Cardiac muscle cell (in vitro differentiated cells and primary cell): ENCODE results near the gene DHX38. TPM values are rescaled to one million over a fixed set of nuclear protein-coding genes. Genes with fewer than 3 reads are reported as not detected.

Source experiments
- DNase-seq, 2 donors: peaks; one replicate each; pipeline versions ENCODE4 v3.0.0 to v3.0.0-alpha.2; 2010 to 2017; ENCODE audit warnings: low read depth in 1 of 2, low spot score in 1 of 2
- H3K27ac ChIP-seq: fragments of 200-600 bp; sonication (generic); 2 replicates; pipeline ENCODE4 v1.5.1; 2016
- H3K27me3 ChIP-seq: fragments of 200-600 bp; sonication (generic); 2 replicates; pipeline ENCODE4 v1.6.0; 2016; ENCODE audit warnings: control low read depth
- H3K36me3 ChIP-seq: fragments of 200-600 bp; sonication (generic); 2 replicates; pipeline ENCODE4 v1.5.1; 2016; ENCODE audit warnings: control low read depth
- H3K4me1 ChIP-seq: fragments of 200-600 bp; sonication (generic); 2 replicates; pipeline ENCODE4 v1.8.1; 2017; ENCODE audit warnings: low read depth, mild to moderate bottlenecking, mixed run types
- H3K4me3 ChIP-seq: fragments of 200-600 bp; sonication (generic); 2 replicates; pipeline ENCODE4 v1.5.1; 2016; ENCODE audit warnings: mild to moderate bottlenecking
- H3K9me3 ChIP-seq: fragments of 200-600 bp; sonication (generic); 2 replicates; pipeline ENCODE4 v1.5.1; 2017; ENCODE audit warnings: low read depth, mild to moderate bottlenecking, control low read depth
- polyA plus RNA-seq: library from polyadenylated mRNA; unstranded; fragments of >200 nt; fragmentation: Nextera tagmentation; extraction: Ambion mirVana; gene quantifications from 2 replicates; pipeline ENCODE4 v1.2.1, GENCODE V29; 2016
- total RNA-seq: library from RNA; depleted of rRNA; stranded (reverse); fragments of >200 nt; gene quantifications from 2 replicates; pipeline ENCODE4 v1.2.3, GENCODE V29; 2016
- TF ChIP-seq, protein P1 (sequence below): IDR thresholded peaks from 2 replicates; pipeline ENCODE4 v1.5.1; 2012; ENCODE audit warnings: low read depth, mild to moderate bottlenecking, low read length

DHX38 gene
- total and polyA plus RNA-seq, 2 experiments from 2014 or later = 26.2 to 39.4 TPM

DNA sequence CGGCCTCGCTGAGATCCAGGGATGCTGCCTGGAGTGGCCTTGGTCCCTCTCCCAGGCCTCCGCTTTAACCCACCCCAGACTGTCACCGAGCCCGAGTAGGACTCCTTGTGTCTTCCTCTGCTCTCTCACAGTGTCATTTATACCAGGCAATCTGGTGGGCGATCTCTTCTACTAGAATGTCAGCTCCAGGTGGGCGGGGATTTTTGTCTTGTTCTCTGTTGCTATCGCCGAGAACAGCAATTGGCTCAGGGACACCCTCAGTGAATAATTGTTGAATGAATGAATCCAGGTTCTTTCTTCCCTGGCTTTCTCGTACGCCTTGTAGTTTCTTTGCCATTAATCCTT, 591 bp downstream of the DHX38 start:
- H3K4me1 ChIP-seq = peaks cover 4% of the 10 kb centered on the region
- no peaks in the 10 kb centered on the region for H3K9me3 ChIP-seq
- H3K36me3 ChIP-seq = peaks cover 19% of the 10 kb centered on the region
- peak overlapping the region; percentile 87 for H3K27ac ChIP-seq
- TF ChIP-seq, protein P1, sequence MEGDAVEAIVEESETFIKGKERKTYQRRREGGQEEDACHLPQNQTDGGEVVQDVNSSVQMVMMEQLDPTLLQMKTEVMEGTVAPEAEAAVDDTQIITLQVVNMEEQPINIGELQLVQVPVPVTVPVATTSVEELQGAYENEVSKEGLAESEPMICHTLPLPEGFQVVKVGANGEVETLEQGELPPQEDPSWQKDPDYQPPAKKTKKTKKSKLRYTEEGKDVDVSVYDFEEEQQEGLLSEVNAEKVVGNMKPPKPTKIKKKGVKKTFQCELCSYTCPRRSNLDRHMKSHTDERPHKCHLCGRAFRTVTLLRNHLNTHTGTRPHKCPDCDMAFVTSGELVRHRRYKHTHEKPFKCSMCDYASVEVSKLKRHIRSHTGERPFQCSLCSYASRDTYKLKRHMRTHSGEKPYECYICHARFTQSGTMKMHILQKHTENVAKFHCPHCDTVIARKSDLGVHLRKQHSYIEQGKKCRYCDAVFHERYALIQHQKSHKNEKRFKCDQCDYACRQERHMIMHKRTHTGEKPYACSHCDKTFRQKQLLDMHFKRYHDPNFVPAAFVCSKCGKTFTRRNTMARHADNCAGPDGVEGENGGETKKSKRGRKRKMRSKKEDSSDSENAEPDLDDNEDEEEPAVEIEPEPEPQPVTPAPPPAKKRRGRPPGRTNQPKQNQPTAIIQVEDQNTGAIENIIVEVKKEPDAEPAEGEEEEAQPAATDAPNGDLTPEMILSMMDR = no peak
- DNase-seq = peak in 1 of 2 donors; percentile 1
- H3K27me3 ChIP-seq = peaks cover 27% of the 10 kb centered on the region
- peak overlapping the region; percentile 87 for H3K4me3 ChIP-seq

DNA sequence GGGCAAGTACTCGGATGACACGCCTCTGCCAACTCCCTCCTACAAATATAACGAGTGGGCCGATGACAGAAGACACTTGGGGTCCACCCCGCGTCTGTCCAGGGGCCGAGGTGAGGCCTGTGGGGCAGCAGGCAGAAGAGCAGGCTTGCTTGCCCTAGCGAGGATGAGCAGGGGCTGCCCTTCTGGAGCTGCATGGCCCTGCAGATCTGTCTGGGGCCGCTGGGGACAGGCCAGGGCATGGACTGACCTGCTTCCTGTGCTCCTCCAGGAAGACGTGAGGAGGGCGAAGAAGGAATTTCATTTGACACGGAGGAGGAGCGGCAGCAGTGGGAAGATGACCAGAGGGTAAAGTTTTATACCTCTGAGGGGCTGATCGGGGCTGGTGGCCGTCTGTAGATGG, 5.3 kb downstream of the DHX38 start:
- no peak for DNase-seq
- H3K36me3 ChIP-seq = peaks cover 64% of the 10 kb centered on the region
- no peaks in the 10 kb centered on the region for H3K9me3 ChIP-seq

DNA sequence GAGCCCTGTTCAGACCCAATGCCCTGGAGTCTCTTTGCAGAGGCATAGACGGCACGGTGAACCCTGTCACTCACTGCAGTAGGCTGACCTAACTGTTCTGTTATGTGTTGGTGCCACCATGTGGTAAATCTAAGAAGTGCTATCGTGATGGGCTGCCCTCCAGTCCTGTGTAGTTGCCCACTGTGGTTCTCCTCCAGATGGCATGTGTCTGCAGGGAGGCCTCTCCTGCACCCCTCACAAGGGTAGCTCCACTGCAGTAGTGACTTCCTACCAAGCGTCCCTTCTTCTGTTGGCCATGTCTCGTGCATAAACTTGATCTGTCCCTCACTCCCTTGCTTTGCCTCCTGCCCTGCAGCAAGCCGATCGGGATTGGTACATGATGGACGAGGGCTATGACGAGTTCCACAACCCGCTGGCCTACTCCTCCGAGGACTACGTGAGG, 5.8 kb downstream of the DHX38 start:
- Histone ChIP-seq H3K27ac (no peak overlapping the region), H3K36me3 (peaks cover 69% of the 10 kb centered on the region), H3K9me3 (no peaks in the 10 kb centered on the region), H3K27me3 (no peaks in the 10 kb centered on the region), H3K4me3 (no peak overlapping the region), H3K4me1 (peaks cover 4% of the 10 kb centered on the region)
- DNase-seq = peak; percentile 69 to 70
- TF ChIP-seq, protein P1 = peak; percentile 57

More for the DNA sequence above, 5.3 kb downstream of the DHX38 start:
- TF ChIP-seq, protein P1 = no peak
- H3K4me3 ChIP-seq = no peak overlapping the region
- H3K27ac ChIP-seq = no peak overlapping the region
- H3K27me3 ChIP-seq = no peaks in the 10 kb centered on the region
- H3K4me1 ChIP-seq = peaks cover 4% of the 10 kb centered on the region

DNA sequence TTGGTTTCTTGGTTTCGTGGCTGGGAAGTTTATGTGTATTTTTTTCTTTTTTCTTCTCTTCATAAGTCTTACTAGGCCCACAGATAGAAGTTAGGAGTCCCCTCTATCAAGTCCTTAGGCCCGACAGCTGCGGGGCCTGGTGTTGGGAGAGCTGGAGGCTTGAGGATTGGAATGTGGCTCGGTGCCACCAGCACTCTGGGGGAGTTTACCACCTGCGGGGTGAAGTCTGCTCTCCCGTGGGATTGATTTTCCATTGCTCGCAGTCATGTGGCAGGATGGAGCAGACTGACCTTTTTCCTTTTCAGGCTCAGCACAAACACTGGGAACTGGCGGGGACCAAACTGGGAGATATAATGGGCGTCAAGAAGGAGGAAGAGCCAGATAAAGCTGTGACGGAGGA, 7.5 kb downstream of the DHX38 start:
- TF ChIP-seq, protein P1 = no peak
- H3K27me3 ChIP-seq = no peaks in the 10 kb centered on the region
- no peak overlapping the region for H3K27ac ChIP-seq
- no peaks in the 10 kb centered on the region for H3K9me3 ChIP-seq
- no peak for DNase-seq
- no peaks in the 10 kb centered on the region for H3K4me1 ChIP-seq
- H3K36me3 ChIP-seq = peaks cover 84% of the 10 kb centered on the region
- no peak overlapping the region for H3K4me3 ChIP-seq

DNA sequence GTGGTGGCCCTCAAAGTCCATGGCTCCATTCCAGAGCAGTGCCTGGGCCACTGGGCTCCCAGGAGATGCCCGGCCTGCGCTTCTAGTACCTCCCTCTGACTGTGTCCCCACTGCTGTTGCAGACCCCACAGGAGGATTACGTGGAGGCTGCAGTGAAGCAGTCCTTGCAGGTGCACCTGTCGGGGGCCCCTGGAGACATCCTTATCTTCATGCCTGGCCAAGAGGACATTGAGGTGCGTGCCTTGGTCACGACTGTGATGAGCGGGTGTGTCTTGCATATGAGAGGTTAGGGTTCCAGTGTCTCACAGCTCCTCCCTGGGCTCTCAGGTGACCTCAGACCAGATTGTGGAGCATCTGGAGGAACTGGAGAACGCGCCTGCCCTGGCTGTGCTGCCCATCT, 11.3 kb downstream of the DHX38 start:
- Histone ChIP-seq H3K4me1 (no peaks in the 10 kb centered on the region), H3K4me3 (no peak overlapping the region), H3K27me3 (no peaks in the 10 kb centered on the region), H3K36me3 (peaks cover 90% of the 10 kb centered on the region), H3K27ac (no peak overlapping the region), H3K9me3 (no peaks in the 10 kb centered on the region)
- no peak for DNase-seq
- TF ChIP-seq, protein P1 = no peak

DNA sequence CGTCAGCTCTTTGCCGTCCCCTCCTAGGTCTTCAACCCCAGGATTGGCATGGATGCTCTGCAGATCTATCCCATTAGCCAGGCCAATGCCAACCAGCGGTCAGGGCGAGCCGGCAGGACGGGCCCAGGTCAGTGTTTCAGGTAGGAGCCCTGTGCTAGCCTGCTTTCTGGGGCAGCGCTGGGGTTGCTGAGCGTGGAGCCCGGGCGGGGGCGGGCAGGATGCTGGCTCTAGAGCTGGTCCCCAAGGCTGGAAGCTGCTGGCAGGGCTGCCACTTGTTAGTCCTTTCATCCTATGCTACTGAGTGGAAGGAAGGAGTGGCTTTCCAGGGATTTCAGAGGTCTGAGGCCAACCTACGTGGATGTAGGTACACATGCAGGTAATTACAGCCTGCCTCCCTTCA, 12.3 kb downstream of the DHX38 start:
- Histone ChIP-seq H3K27me3 (no peaks in the 10 kb centered on the region), H3K9me3 (no peaks in the 10 kb centered on the region), H3K4me1 (no peaks in the 10 kb centered on the region), H3K27ac (no peak overlapping the region), H3K36me3 (peaks cover 85% of the 10 kb centered on the region), H3K4me3 (no peak overlapping the region)
- no peak for DNase-seq
- TF ChIP-seq, protein P1 = no peak
